Large intestine (tissue), 3 donors: ENCODE data around the gene MEIOB. TPM values are rescaled to one million over a fixed set of nuclear protein-coding genes. Genes with fewer than 3 reads are reported as not detected.

ENCODE experiments used
- DNase-seq, 2 donors: peaks; one replicate each; pipeline versions ENCODE4 v3.0.0 to v3.0.0-alpha.2; 2013
- H3K27ac ChIP-seq: one replicate; pipeline ENCODE4 v1.5.1; 2013; ENCODE audit warnings: low read length
- H3K27me3 ChIP-seq: 2 replicates; pipeline ENCODE4 v1.6.1; 2013; ENCODE audit warnings: low read length; ENCODE audit not compliant: control insufficient read depth, insufficient read depth
- H3K36me3 ChIP-seq: 2 replicates; pipeline ENCODE4 v1.6.1; 2013; ENCODE audit warnings: low read length; ENCODE audit not compliant: control insufficient read depth, insufficient read depth
- H3K4me1 ChIP-seq: one replicate; pipeline ENCODE4 v1.6.1; 2013; ENCODE audit warnings: low read length; ENCODE audit not compliant: control insufficient read depth, insufficient read depth
- H3K4me3 ChIP-seq: one replicate; pipeline ENCODE4 v1.5.1; 2013; ENCODE audit warnings: low read length
- H3K9me3 ChIP-seq: one replicate; pipeline ENCODE4 v1.6.1; 2013; ENCODE audit warnings: mild to moderate bottlenecking, low read depth, low read length, moderate library complexity; ENCODE audit not compliant: control insufficient read depth
- WGBS: methylation state at CpG from one replicate; pipeline ENCODE4 v1.1.5; 2013; ENCODE audit warnings: low lambda C conversion rate; ENCODE audit not compliant: insufficient coverage; 5-methylcytosine and 5-hydroxymethylcytosine counted together
- polyA plus RNA-seq: library from polyadenylated mRNA; unstranded; fragments of 120-200 nt; gene quantifications from one replicate; pipeline ENCODE4 v1.2.1, GENCODE V29; 2013

The MEIOB gene
- polyA plus RNA-seq, 1 donor = 0.54 TPM

DNA sequence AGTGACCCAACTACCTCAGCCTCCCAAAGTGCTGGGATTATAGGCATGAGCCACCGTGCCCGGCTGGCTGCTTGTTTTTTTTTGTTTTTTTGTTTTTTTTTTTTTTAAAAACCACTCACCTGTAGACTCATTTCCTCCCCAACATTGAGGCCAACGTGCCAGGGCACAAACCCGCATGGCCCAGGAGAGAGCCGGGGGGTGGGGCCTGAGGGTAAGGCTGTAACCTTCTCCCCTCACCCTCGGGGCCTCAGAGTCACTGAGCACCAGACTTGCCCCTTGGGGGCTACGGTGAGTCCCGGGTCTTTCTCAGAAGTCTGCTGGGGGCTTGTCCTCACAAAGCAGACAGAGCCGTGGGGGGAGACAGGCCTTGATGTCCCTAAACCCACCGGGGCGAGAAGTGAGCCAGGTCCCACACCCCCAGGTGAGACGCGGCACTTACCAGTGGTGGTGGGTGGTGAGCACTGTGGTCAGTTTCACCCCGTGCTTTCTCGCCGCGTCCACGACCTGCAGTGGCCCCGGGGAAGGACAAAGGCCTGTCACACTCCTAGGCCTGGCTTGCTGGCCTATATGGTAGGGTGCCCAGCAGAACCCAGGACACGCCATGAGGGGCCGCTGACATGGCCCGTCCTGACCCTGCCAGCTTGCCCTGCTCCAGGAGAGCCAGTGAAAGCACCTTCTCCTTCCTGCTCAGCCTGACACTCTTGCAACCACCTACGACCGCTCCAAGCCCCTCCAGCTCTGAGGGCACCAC, 49.9 kb downstream of the MEIOB start:
- Histone ChIP-seq H3K4me3 (no peak overlapping the region), H3K27ac (no peak overlapping the region), H3K27me3 (no peaks in the 10 kb centered on the region), H3K9me3 (no peaks in the 10 kb centered on the region), H3K4me1 (peaks cover 11% of the 10 kb centered on the region), H3K36me3 (peaks cover 55% of the 10 kb centered on the region)
- no CpG with 5 or more reads among the region's 24 CpGs for WGBS
- DNase-seq = no peak

DNA sequence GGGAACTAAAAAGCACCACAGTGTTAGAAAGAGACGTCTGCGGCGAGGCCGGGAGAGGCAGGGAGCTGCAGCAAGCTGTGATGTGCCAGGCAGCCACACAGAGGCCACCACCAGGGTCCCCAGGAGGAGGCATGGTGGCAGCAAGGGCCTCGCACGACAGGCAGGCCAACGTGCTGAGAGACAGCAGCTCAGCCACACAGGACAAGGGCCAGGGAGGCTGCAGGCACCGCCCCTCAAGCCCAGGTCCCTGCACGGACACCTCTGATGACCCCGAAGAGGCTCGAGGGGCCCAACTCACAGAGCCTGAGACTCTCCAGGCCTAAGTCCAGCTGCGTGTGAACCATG, 51.0 kb downstream of the MEIOB start:
- no peak for DNase-seq
- H3K4me3 ChIP-seq = no peak overlapping the region
- no peaks in the 10 kb centered on the region for H3K27me3 ChIP-seq
- H3K36me3 ChIP-seq = peaks cover 65% of the 10 kb centered on the region
- peaks cover 11% of the 10 kb centered on the region for H3K4me1 ChIP-seq
- no peaks in the 10 kb centered on the region for H3K9me3 ChIP-seq
- WGBS = no CpG with 5 or more reads among the region's 12 CpGs
- H3K27ac ChIP-seq = no peak overlapping the region

DNA sequence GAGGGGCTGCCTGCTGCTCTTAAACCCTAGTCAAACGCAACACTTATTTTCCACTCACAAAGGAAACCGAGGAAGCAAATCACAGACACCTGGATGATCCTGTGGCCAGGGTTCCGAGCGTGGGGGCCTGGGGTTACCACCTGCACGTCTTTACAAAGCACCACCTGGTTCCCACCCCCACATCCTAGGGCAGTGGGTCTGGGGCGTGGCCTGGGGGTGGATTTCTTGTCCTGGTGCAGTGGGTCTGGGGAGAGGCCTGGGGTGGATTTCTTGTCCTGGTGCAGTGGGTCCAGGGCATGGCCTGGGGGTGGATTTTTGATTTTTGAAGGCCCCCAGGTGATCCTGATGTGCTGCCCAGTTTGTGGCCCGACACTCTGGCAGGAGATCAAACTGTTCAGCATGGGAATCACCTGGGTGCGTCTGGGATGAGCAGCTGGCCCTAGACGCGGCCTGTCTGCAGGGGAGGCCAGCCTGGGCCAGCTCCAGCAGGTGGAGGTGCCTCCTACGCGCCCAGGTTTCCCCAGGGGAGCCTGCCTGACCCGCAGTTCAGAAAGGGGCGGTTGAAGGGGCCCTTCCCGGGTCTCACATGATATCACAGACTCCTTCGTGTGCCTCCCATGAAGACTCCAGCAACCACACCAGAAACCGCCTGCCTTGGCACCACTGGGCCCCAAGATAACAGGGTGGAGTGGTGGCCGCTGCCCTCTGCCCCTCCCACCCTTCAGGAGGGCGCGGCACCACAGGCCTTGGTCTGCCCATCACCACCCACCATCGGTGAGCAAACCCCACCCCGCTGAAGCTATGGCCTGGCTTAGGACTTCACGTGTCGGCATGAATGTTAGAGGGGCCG, 51.6 kb downstream of the MEIOB start:
- Histone ChIP-seq H3K36me3 (peaks cover 68% of the 10 kb centered on the region), H3K9me3 (no peaks in the 10 kb centered on the region), H3K27me3 (no peaks in the 10 kb centered on the region), H3K4me3 (no peak overlapping the region), H3K4me1 (peaks cover 8% of the 10 kb centered on the region), H3K27ac (no peak overlapping the region)
- DNase-seq = no peak
- WGBS = no CpG with 5 or more reads among the region's 25 CpGs

DNA sequence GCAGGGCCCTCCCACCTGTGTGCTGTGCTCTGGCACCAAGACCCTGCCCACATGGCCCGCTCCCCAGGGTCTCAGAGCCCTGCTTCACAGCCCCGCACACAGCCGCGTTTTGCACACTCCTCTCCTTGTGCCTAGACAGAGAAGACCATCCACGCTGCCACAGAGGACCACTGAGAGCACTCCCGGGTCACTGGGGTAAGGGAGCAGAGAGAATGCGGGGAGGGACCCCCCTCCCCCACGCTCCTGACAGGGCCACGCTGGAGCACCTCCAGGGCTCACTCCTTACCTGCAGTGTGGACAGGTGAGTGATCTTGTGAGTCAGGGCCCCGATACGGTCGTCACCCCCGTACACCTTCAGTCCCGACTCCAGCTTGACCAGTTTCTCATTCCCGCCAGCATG, 52.4 kb downstream of the MEIOB start:
- no peaks in the 10 kb centered on the region for H3K27me3 ChIP-seq
- peaks cover 5% of the 10 kb centered on the region for H3K4me1 ChIP-seq
- H3K36me3 ChIP-seq = peaks cover 71% of the 10 kb centered on the region
- H3K9me3 ChIP-seq = no peaks in the 10 kb centered on the region
- no peak overlapping the region for H3K4me3 ChIP-seq
- H3K27ac ChIP-seq = no peak overlapping the region
- no peak for DNase-seq
- no CpG with 5 or more reads among the region's 15 CpGs for WGBS

DNA sequence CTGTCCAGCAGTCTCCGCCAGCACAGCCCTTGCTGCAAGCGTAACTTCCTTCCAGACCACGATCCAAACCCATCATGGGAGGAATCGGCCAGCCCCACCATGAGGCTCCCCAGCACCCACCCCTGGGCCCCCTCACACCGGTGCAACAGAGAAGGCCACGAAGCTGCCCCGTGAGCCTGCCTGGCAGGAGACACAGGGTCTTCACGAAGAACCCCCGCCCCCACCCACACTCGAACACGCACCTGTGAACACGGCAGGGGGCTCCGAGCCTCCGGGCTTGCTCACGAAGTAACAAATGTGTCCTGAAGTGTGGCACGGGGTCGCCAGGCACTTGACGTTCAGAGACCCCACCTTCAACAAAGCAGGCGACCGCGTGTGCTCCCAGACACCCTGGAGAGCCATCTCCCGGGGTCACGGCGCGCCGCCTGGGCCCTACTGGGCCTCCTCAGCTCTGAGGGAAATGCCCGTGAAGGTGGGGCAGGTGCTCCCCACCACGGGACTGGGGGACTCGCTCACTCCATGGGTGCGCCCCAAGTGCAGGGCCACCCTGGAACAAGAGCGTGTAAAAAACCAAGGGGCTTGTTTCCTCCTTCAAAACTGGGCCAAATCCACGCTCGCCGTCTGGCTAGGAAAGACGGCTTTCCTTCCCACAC, 53.0 kb downstream of the MEIOB start:
- H3K36me3 ChIP-seq = peaks cover 71% of the 10 kb centered on the region
- H3K9me3 ChIP-seq = no peaks in the 10 kb centered on the region
- H3K4me3 ChIP-seq = no peak overlapping the region
- H3K4me1 ChIP-seq = no peaks in the 10 kb centered on the region
- no CpG with 5 or more reads among the region's 35 CpGs for WGBS
- no peaks in the 10 kb centered on the region for H3K27me3 ChIP-seq
- H3K27ac ChIP-seq = no peak overlapping the region
- no peak for DNase-seq

DNA sequence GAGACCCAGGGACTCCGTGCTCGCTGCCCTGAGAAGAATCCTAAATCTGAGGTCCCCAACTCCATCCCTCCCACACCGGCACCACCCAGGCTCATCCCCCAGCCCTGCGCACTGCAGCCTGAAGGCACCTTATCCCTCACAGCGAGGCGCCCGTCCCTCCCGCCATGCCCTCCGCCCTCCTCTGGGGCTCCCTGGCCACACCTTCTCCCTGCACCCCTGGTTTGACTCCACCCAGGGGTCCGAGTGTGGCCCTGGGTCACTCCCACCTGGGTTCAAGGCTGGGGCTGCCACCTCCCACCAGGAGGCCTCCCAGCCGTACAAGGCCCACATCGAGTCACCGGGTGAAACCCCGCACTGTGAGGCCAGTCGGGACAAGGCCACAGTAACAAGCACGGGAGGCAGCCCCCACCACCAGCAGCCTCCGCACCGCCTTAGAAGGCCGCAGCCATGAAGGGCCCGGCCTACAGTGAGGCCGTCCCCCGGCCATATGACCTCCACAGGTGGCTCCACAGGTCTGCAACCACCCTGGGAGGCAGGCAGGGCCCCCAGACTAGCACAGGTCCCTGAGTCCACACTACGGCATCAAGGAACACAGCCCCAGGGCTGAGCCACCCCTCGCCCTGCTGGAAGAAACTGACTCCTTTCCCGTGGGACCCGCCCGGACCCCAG, 53.6 kb downstream of the MEIOB start:
- Histone ChIP-seq H3K4me3 (no peak overlapping the region), H3K36me3 (peaks cover 75% of the 10 kb centered on the region), H3K27me3 (no peaks in the 10 kb centered on the region), H3K27ac (no peak overlapping the region), H3K4me1 (no peaks in the 10 kb centered on the region), H3K9me3 (no peaks in the 10 kb centered on the region)
- WGBS = no CpG with 5 or more reads among the region's 27 CpGs
- no peak for DNase-seq

DNA sequence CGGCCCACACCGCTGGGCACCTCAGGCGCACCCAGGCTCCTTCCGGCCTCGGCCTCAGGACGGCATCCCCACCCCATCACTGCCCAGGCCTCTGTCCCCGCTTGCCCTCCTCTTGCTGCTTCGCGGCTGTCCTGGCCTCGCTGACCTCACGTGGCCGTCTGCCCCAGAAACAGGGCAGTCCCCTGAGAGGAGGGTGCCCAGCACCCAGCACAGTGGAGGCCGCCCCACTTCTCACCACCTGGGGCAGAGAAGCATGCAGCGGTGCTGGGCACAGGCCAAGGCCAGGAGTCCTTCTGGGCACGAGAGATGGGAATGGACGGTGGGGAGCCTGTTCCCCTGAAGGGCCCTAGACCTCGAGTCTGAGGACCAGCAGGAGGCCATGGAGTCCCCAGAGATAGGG, 54.2 kb downstream of the MEIOB start:
- WGBS = no CpG with 5 or more reads among the region's 17 CpGs
- H3K36me3 ChIP-seq = peaks cover 74% of the 10 kb centered on the region
- no peak overlapping the region for H3K27ac ChIP-seq
- no peak for DNase-seq
- H3K4me1 ChIP-seq = no peaks in the 10 kb centered on the region
- H3K27me3 ChIP-seq = no peaks in the 10 kb centered on the region
- no peak overlapping the region for H3K4me3 ChIP-seq
- no peaks in the 10 kb centered on the region for H3K9me3 ChIP-seq

DNA sequence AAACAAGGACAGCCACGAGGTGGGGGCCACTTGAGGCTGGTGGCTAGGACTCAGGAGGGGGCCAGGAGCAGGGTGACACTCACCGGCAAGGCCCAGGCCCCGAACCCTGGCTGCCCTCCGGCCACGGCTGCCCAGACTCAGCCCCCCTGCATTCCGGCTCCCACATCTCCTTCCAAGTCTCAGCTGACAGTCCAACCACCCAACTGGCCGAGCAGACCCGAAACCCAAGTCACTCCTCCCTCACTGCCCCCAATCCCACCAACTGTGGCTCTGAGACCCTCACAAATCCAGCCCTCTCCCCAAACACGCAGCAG, 54.7 kb downstream of the MEIOB start:
- H3K36me3 ChIP-seq = peaks cover 70% of the 10 kb centered on the region
- no peaks in the 10 kb centered on the region for H3K9me3 ChIP-seq
- no CpG with 5 or more reads among the region's 9 CpGs for WGBS
- H3K4me1 ChIP-seq = no peaks in the 10 kb centered on the region
- no peak overlapping the region for H3K4me3 ChIP-seq
- H3K27ac ChIP-seq = no peak overlapping the region
- H3K27me3 ChIP-seq = no peaks in the 10 kb centered on the region
- DNase-seq = no peak

DNA sequence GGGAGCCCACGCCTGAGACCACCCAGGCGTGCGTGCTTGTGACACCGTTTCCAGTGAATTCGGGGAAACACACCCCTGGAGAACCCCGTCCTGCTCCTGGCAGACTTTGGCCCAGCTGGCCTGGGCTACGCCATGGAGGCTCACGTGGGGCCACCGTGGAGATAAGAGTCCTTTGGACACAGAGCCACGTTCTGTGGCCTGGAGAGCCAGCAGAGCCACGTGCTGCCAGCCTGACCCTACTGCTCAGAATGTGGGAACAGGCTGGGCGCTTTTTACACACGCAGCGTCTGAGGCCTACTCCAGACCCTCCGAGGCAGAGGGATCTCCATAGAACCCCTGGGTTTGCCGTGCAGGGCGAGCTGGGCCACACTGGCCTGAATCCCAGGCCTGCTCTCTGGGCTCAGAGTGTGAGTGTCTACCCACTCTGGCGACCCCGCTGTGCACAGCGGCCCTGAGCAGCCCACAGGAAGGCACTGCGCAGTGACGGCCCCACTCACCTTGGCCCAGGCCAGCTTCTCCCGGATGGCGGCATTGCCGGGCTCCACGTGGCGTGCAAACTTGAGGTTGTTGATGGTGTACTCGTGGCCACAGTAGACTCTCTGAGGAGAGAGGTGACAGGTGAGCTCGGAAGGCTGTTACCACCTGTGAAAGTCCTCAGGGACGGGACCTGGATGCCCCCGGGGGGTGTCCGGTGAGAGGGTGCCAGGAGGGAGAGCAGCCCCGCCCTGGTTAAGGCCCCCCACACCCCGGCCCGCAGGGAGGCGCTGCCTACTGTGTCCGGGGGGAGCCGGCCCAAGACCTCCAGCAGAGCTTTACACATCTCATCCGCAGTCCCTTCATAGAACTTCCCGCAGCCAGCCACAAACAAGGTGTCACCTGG, 55.3 kb downstream of the MEIOB start:
- no peak overlapping the region for H3K4me3 ChIP-seq
- H3K27ac ChIP-seq = no peak overlapping the region
- WGBS = no CpG with 5 or more reads among the region's 40 CpGs
- DNase-seq = no peak
- H3K27me3 ChIP-seq = no peaks in the 10 kb centered on the region
- no peaks in the 10 kb centered on the region for H3K4me1 ChIP-seq
- H3K36me3 ChIP-seq = peaks cover 66% of the 10 kb centered on the region
- no peaks in the 10 kb centered on the region for H3K9me3 ChIP-seq
